Stimulated activated CD4-positive, alpha-beta T cell treated with anti-CD3 and anti-CD28 coated beads, Interleukin-4, amount 100 ng/mL, for 48 hours (primary cell): ENCODE measurements around the gene SERPINB11.
"Not testable (repeated sequence)": the region's sequence is repeated elsewhere in the genome, so short reads cannot be mapped to it uniquely, and the experiment has no call there.

Source experiments
- DNase-seq, 2 donors: peaks; one replicate each; pipeline ENCODE4 v3.0.0-alpha.2; 2020; ENCODE audit warnings: low read depth in 2 of 2

SERPINB11 gene

GRCh38 chr18:63730773-63731172, 28.0 kb downstream of the SERPINB11 start:
- no peak for DNase-seq

- no peak for DNase-seq
Observed at GRCh38 chr18:63731215-63731614, 28.5 kb downstream of the SERPINB11 start.

GRCh38 chr18:63736876-63737275, 34.1 kb downstream of the SERPINB11 start:
- DNase-seq, result no peak

- DNase-seq, result no peak
Observed at GRCh38 chr18:63741769-63742168, 39.0 kb downstream of the SERPINB11 start.

GRCh38 chr18:63747006-63747405, 44.2 kb downstream of the SERPINB11 start:
- DNase-seq, result no peak

GRCh38 chr18:63749489-63749888, 46.7 kb downstream of the SERPINB11 start:
- no peak for DNase-seq

GRCh38 chr18:63752636-63753035, 49.9 kb downstream of the SERPINB11 start:
- DNase-seq, result no peak

GRCh38 chr18:63753676-63754075, 50.9 kb downstream of the SERPINB11 start:
- DNase-seq, result no peak

GRCh38 chr18:63757541-63757940, 54.8 kb downstream of the SERPINB11 start:
- no peak for DNase-seq

GRCh38 chr18:63758615-63759240, 56.0 kb downstream of the SERPINB11 start:
- DNase-seq, result no peak

- DNase-seq, result not testable (repeated sequence)
Observed at GRCh38 chr18:63759786-63760185, 57.0 kb downstream of the SERPINB11 start.

GRCh38 chr18:63762518-63762917, 59.8 kb downstream of the SERPINB11 start:
- DNase-seq, result no peak

- DNase-seq, result no peak
Observed at GRCh38 chr18:63763831-63764600, 61.3 kb downstream of the SERPINB11 start.

GRCh38 chr18:63765837-63766236, 63.1 kb downstream of the SERPINB11 start:
- DNase-seq, result no peak
